Right forelimb (tissue), 1 donor: ENCODE data around the gene PIK3C3.
"Not testable (repeated sequence)": the region's sequence is repeated elsewhere in the genome, so short reads cannot be mapped to it uniquely, and the experiment has no call there.

Experiments used
- DNase-seq: peaks from one replicate; pipeline ENCODE4 v3.0.0-alpha.2; 2018

The PIK3C3 gene

GRCh38 chr18:42080340-42080739, 125.3 kb downstream of the PIK3C3 start:
- no peak for DNase-seq

GRCh38 chr18:42082415-42083234, 127.6 kb downstream of the PIK3C3 start:
- DNase-seq, result no peak

- no peak for DNase-seq
Measured at GRCh38 chr18:42086288-42086687, 131.3 kb downstream of the PIK3C3 start.

GRCh38 chr18:42087235-42087634, 132.2 kb downstream of the PIK3C3 start:
- DNase-seq, result no peak

- DNase-seq, result no peak
Measured at GRCh38 chr18:42087876-42088275, 132.8 kb downstream of the PIK3C3 start.

- no peak for DNase-seq
Measured at GRCh38 chr18:42092848-42093247, 137.8 kb downstream of the PIK3C3 start.

- no peak for DNase-seq
Measured at GRCh38 chr18:42094875-42095274, 139.8 kb downstream of the PIK3C3 start.

GRCh38 chr18:42095732-42096377, 140.8 kb downstream of the PIK3C3 start:
- no peak for DNase-seq

- no peak for DNase-seq
Measured at GRCh38 chr18:42100248-42100647, 145.2 kb downstream of the PIK3C3 start.

GRCh38 chr18:42100911-42101310, 145.9 kb downstream of the PIK3C3 start:
- no peak for DNase-seq

- DNase-seq, result no peak
Measured at GRCh38 chr18:42105394-42105793, 150.4 kb downstream of the PIK3C3 start.

GRCh38 chr18:42106784-42107183, 151.8 kb downstream of the PIK3C3 start:
- DNase-seq, result no peak

- DNase-seq, result no peak
Measured at GRCh38 chr18:42107287-42107686, 152.3 kb downstream of the PIK3C3 start.

GRCh38 chr18:42107691-42108450, 152.8 kb downstream of the PIK3C3 start:
- no peak for DNase-seq

- DNase-seq, result not testable (repeated sequence)
Measured at GRCh38 chr18:42112147-42112546, 157.1 kb downstream of the PIK3C3 start.

GRCh38 chr18:42112657-42113420, 157.8 kb downstream of the PIK3C3 start:
- DNase-seq, result no peak

- no peak for DNase-seq
Measured at GRCh38 chr18:42113529-42114191, 158.6 kb downstream of the PIK3C3 start.

GRCh38 chr18:42114310-42114943, 159.4 kb downstream of the PIK3C3 start:
- DNase-seq, result peak; percentile 71

GRCh38 chr18:42126586-42126985, 171.6 kb downstream of the PIK3C3 start:
- no peak for DNase-seq

GRCh38 chr18:42131066-42131929, 176.3 kb downstream of the PIK3C3 start:
- no peak for DNase-seq

GRCh38 chr18:42131930-42132244, 176.9 kb downstream of the PIK3C3 start:
- DNase-seq, result no peak
